ENCODE results near the gene DLG4. TPM values are rescaled to one million over a fixed set of nuclear protein-coding genes. Genes with fewer than 3 reads are reported as not detected.
A peak's percentile ranks its signal among the peaks of the same experiment; 100 is the strongest.

The DLG4 gene
- total and polyA plus RNA-seq, 2 donors (not counting 1 experiment from before 2014, with no cell fraction given): 2.0 to 12.5 TPM

- ChIA-PET POLR2A (no interaction called here), CTCF (no interaction called here)
- Histone ChIP-seq H3K27me3 (replicated peaks in 1 of 4; ENCODE audit: control extremely low read depth in 1 of 4, control insufficient read depth in 3 of 4, insufficient read depth in 4 of 4, low read length in 3 of 4) (peaks cover 0 to 4% (median 0%) of the 10 kb centered on the region in 4 experiments), H3K4me1 (ENCODE audit: control insufficient read depth in 2 of 2, insufficient read depth in 2 of 2, low read length in 2 of 2) (peaks cover 20 to 30% of the 10 kb centered on the region in 2 donors), H4K20me1 (ENCODE audit: control insufficient read depth, insufficient read depth, low read length, poor library complexity, severe bottlenecking) (no peaks in the 10 kb centered on the region), H3K4me3 (ENCODE audit: control extremely low read depth in 1 of 5, extremely low read depth in 1 of 5, insufficient read depth in 1 of 5, low read depth in 2 of 5, low read length in 4 of 5) (no peak overlapping the region), H3K79me2 (ENCODE audit: control insufficient read depth, insufficient read depth, low read length) (no peaks in the 10 kb centered on the region), H3K27ac (ENCODE audit: low read length in 2 of 2) (no peak overlapping the region), H3K9ac (ENCODE audit: low read length) (no peak overlapping the region), H3K36me3 (replicated peaks in 1 of 2; ENCODE audit: control extremely low read depth in 1 of 2, control insufficient read depth in 1 of 2, extremely low read depth in 1 of 2, insufficient read depth in 2 of 2, low read length in 1 of 2) (no peaks in the 10 kb centered on the region), H2AFZ (ENCODE audit: insufficient read depth, low read depth, low read length, poor library complexity, severe bottlenecking) (no peak overlapping the region), H3K4me2 (replicated peaks; ENCODE audit: low read depth, low read length, poor library complexity, severe bottlenecking) (no peak overlapping the region), H3K9me3 (ENCODE audit: control extremely low read depth in 1 of 3, control insufficient read depth in 2 of 3, insufficient read depth in 1 of 3, low read length in 2 of 3) (no peaks in the 10 kb centered on the region)
- intact Hi-C loops (cut with micrococcal nuclease): no loop called here
- Mint-ChIP-seq H3K9me3 (ENCODE audit: insufficient read depth) (no peaks in the 10 kb centered on the region), H3K4me1 (peaks cover 31% of the 10 kb centered on the region), H3K4me3 (no peak overlapping the region), H3K27ac (peak overlapping the region; percentile 3), H3K27me3 (peaks cover 5% of the 10 kb centered on the region)
- WGBS (ENCODE audit: insufficient coverage): 89% methylated on average over 7 of the region's 9 CpGs
- DNase-seq: no peak
- TF ChIP-seq EZH2 (IDR thresholded peaks at IDR 0.05; ENCODE audit: borderline replicate concordance, insufficient read depth, low read depth, low read length, poor library complexity, severe bottlenecking) (no peak), CTCF (IDR thresholded peaks at IDR 0.05) (no peak)
- no peak for ATAC-seq (ENCODE audit: low read depth)
Measured at GRCh38 chr17:7208754-7209460, 10.7 kb downstream of the DLG4 start.

DNA sequence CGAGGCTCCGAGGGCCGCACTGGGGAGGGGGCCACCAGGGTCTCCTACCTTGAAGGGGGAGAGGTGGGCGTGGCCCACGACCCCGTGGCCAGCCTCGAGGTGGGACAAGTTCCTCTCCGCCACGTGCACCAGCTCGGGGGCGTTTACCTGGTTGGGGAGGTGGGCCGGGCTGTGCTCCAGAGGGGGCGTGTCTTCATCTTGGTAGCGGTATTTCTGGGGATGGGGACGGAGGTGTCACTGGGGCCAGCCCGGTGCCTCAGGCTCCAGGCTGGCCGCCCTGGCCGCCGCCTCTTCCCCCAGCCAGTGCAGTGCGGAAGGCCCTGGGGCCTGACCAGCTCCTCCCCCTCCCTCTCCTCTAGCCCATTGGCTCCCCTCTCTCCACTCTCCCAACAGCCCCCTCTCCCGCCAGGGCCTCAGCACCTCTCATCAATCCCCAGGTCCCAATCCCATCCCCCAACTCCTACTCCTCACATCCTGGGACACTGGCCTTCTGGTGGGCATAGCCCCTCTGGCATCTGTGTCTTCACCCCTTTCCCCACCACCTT lies 11.5 kb downstream of the DLG4 start:
- Histone ChIP-seq H3K4me2 (replicated peaks; ENCODE audit: low read depth, low read length, poor library complexity, severe bottlenecking) (no peak overlapping the region), H3K36me3 (replicated peaks in 1 of 2; ENCODE audit: control extremely low read depth in 1 of 2, control insufficient read depth in 1 of 2, extremely low read depth in 1 of 2, insufficient read depth in 2 of 2, low read length in 1 of 2) (no peaks in the 10 kb centered on the region), H3K27me3 (replicated peaks in 1 of 4; ENCODE audit: control extremely low read depth in 1 of 4, control insufficient read depth in 3 of 4, insufficient read depth in 4 of 4, low read length in 3 of 4) (peaks cover 0 to 4% (median 0%) of the 10 kb centered on the region in 4 experiments), H3K4me1 (ENCODE audit: control insufficient read depth in 2 of 2, insufficient read depth in 2 of 2, low read length in 2 of 2) (peaks cover 17 to 25% of the 10 kb centered on the region in 2 donors), H3K27ac (ENCODE audit: low read length in 2 of 2) (no peak overlapping the region), H4K20me1 (ENCODE audit: control insufficient read depth, insufficient read depth, low read length, poor library complexity, severe bottlenecking) (no peaks in the 10 kb centered on the region), H3K4me3 (ENCODE audit: control extremely low read depth in 1 of 5, extremely low read depth in 1 of 5, insufficient read depth in 1 of 5, low read depth in 2 of 5, low read length in 4 of 5) (no peak overlapping the region), H2AFZ (ENCODE audit: insufficient read depth, low read depth, low read length, poor library complexity, severe bottlenecking) (no peak overlapping the region), H3K9ac (ENCODE audit: low read length) (no peak overlapping the region), H3K9me3 (ENCODE audit: control extremely low read depth in 1 of 3, control insufficient read depth in 2 of 3, insufficient read depth in 1 of 3, low read length in 2 of 3) (no peaks in the 10 kb centered on the region), H3K79me2 (ENCODE audit: control insufficient read depth, insufficient read depth, low read length) (no peaks in the 10 kb centered on the region)
- Mint-ChIP-seq H3K4me1 (peaks cover 28% of the 10 kb centered on the region), H3K27me3 (peaks cover 5% of the 10 kb centered on the region), H3K27ac (no peak overlapping the region), H3K4me3 (no peak overlapping the region), H3K9me3 (ENCODE audit: insufficient read depth) (no peaks in the 10 kb centered on the region)
- 88% methylated on average over 18 of the region's 21 CpGs for WGBS (ENCODE audit: insufficient coverage)
- ATAC-seq (ENCODE audit: low read depth) (no peak), DNase-seq (no peak)
- intact Hi-C loops (cut with micrococcal nuclease): no loop called here
- TF ChIP-seq CTCF (IDR thresholded peaks at IDR 0.05) (no peak), EZH2 (IDR thresholded peaks at IDR 0.05; ENCODE audit: borderline replicate concordance, insufficient read depth, low read depth, low read length, poor library complexity, severe bottlenecking) (no peak)
- POLR2A ChIA-PET: no interaction called here
- CTCF ChIA-PET: no interaction called here

Data from B cell (primary cell).